Esophagus muscularis mucosa (tissue), 3 donors: ENCODE results near the gene SPIRE1.

ENCODE experiments used
- POLR2A ChIP-seq: fragments of 450-650 bp; IDR thresholded peaks from one replicate; pipeline ENCODE4 v1.6.1; 2017; ENCODE audit warnings: antibody characterized with exemption, moderate library complexity, mild to moderate bottlenecking, low read depth
- POLR2AphosphoS5 ChIP-seq, 2 donors: sonication (generic); formaldehyde crosslinking; IDR thresholded peaks; one replicate each; pipeline ENCODE4 v1.6.1; 2017; ENCODE audit warnings: antibody characterized with exemption in 2 of 2
- TF ChIP-seq, protein P1 (sequence below), 3 experiments: fragments of 200-600 bp in 2 of 3; fragments of 450-650 bp in 1 of 3; sonication (generic) in 2 of 3; IDR thresholded peaks; one replicate each; pipeline ENCODE4 v1.5.1; 2017 to 2019; ENCODE audit warnings: antibody characterized with exemption in 3 of 3, mild to moderate bottlenecking in 2 of 3, moderate library complexity in 1 of 3

DNA sequence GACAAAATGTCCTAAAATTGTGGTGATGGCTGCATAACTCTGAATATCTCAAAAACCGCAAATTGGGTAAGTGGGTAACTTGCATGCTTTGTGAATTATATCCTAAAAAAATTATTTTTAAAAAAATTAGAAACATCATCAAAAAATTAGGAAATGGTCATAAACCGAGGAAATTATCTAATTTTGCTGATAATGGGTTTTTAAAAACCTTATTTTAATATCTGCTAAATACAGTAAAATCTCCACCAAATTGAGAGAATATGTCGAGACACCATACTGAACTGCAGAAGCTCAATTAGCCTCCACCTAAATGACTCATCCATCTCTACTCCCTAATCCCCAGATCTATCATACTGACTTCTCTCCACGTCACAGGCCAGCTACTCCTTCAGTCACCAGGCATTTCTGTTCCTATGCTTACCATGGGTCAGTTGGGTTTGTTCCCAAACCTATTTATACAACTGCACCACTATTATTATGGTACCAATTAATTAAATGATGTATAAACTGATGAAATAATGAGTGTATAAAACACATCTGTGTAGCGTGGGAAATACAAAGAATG lies 36.1 kb downstream of the SPIRE1 start:
- TF ChIP-seq, protein P1, sequence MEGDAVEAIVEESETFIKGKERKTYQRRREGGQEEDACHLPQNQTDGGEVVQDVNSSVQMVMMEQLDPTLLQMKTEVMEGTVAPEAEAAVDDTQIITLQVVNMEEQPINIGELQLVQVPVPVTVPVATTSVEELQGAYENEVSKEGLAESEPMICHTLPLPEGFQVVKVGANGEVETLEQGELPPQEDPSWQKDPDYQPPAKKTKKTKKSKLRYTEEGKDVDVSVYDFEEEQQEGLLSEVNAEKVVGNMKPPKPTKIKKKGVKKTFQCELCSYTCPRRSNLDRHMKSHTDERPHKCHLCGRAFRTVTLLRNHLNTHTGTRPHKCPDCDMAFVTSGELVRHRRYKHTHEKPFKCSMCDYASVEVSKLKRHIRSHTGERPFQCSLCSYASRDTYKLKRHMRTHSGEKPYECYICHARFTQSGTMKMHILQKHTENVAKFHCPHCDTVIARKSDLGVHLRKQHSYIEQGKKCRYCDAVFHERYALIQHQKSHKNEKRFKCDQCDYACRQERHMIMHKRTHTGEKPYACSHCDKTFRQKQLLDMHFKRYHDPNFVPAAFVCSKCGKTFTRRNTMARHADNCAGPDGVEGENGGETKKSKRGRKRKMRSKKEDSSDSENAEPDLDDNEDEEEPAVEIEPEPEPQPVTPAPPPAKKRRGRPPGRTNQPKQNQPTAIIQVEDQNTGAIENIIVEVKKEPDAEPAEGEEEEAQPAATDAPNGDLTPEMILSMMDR (IDR thresholded peaks at IDR 0.05): no peak
- TF ChIP-seq POLR2A: no peak
- TF ChIP-seq POLR2AphosphoS5 (IDR thresholded peaks at IDR 0.05): no peak
